ENCODE measurements around the gene GRID2.

The GRID2 gene

GRCh38 chr4:92618968-92619367 is 315.2 kb downstream of the GRID2 start:
- TF ChIP-seq CTCF (IDR thresholded peaks at IDR 0.05; ENCODE audit: unreplicated experiment in 3 of 3), result no peak
- H3K36me3 Mint-ChIP-seq (ENCODE audit: low read depth), result no peaks in the 10 kb centered on the region
- H3K27me3 Mint-ChIP-seq (ENCODE audit: low read depth), result no peaks in the 10 kb centered on the region
- no peaks in the 10 kb centered on the region for H3K4me1 Mint-ChIP-seq
- no peaks in the 10 kb centered on the region for H3K9me3 Mint-ChIP-seq
- H3K4me3 Mint-ChIP-seq, result no peak overlapping the region
- no peak overlapping the region for H3K27ac Mint-ChIP-seq

GRCh38 chr4:92629302-92629701 is 325.5 kb downstream of the GRID2 start:
- H3K36me3 Mint-ChIP-seq (ENCODE audit: low read depth), result no peaks in the 10 kb centered on the region
- H3K27ac Mint-ChIP-seq, result no peak overlapping the region
- no peak for TF ChIP-seq CTCF (IDR thresholded peaks at IDR 0.05; ENCODE audit: unreplicated experiment in 3 of 3)
- H3K27me3 Mint-ChIP-seq (ENCODE audit: low read depth), result no peaks in the 10 kb centered on the region
- H3K4me3 Mint-ChIP-seq, result no peak overlapping the region
- H3K9me3 Mint-ChIP-seq, result peaks cover 5% of the 10 kb centered on the region
- no peaks in the 10 kb centered on the region for H3K4me1 Mint-ChIP-seq

- H3K27ac Mint-ChIP-seq, result peak overlapping the region in 1 of 3 experiments; percentile 22
Measured at GRCh38 chr4:92634882-92635281, 331.1 kb downstream of the GRID2 start.

GRCh38 chr4:92636038-92636806 is 332.5 kb downstream of the GRID2 start:
- no peaks in the 10 kb centered on the region for H3K9me3 Mint-ChIP-seq

More at GRCh38 chr4:92634882-92635281, 331.1 kb downstream of the GRID2 start:
- TF ChIP-seq CTCF (IDR thresholded peaks at IDR 0.05; ENCODE audit: unreplicated experiment in 3 of 3), result no peak
- no peak overlapping the region for H3K4me3 Mint-ChIP-seq
- no peaks in the 10 kb centered on the region for H3K9me3 Mint-ChIP-seq
- H3K27me3 Mint-ChIP-seq (ENCODE audit: low read depth), result no peaks in the 10 kb centered on the region
- H3K36me3 Mint-ChIP-seq (ENCODE audit: low read depth), result no peaks in the 10 kb centered on the region
- H3K4me1 Mint-ChIP-seq, result no peaks in the 10 kb centered on the region

GRCh38 chr4:92641409-92641808 is 337.6 kb downstream of the GRID2 start:
- no peak overlapping the region for H3K27ac Mint-ChIP-seq

More at GRCh38 chr4:92636038-92636806, 332.5 kb downstream of the GRID2 start:
- Mint-ChIP-seq H3K27me3 (ENCODE audit: low read depth) (no peaks in the 10 kb centered on the region), H3K27ac (peak overlapping the region in 1 of 3 experiments; percentile 15), H3K36me3 (ENCODE audit: low read depth) (no peaks in the 10 kb centered on the region), H3K4me3 (no peak overlapping the region), H3K4me1 (no peaks in the 10 kb centered on the region)
- TF ChIP-seq CTCF (IDR thresholded peaks at IDR 0.05; ENCODE audit: unreplicated experiment in 3 of 3), result no peak

More at GRCh38 chr4:92641409-92641808, 337.6 kb downstream of the GRID2 start:
- Mint-ChIP-seq H3K9me3 (no peaks in the 10 kb centered on the region), H3K4me3 (no peak overlapping the region), H3K27me3 (ENCODE audit: low read depth) (no peaks in the 10 kb centered on the region), H3K36me3 (ENCODE audit: low read depth) (no peaks in the 10 kb centered on the region), H3K4me1 (no peaks in the 10 kb centered on the region)
- TF ChIP-seq CTCF (IDR thresholded peaks at IDR 0.05; ENCODE audit: unreplicated experiment in 3 of 3), result no peak

Data from nephron (organoid).